SHP77 treated with DMSO at 0.1 percent for 48 hours (cell line): Measurements from ENCODE around the gene STRC.
"Not testable (repeated sequence)": the region's sequence is repeated elsewhere in the genome, so short reads cannot be mapped to it uniquely, and the experiment has no call there.

ENCODE experiments used
- DNase-seq: peaks from one replicate; lab custom pipeline; 2025; lab: John Stamatoyannopoulos, UW

The STRC gene

GRCh38 chr15:43563793-43564192, 54.8 kb downstream of the STRC start:
- not testable (repeated sequence) for DNase-seq

GRCh38 chr15:43562753-43563152, 55.8 kb downstream of the STRC start:
- DNase-seq: not testable (repeated sequence)

DNA sequence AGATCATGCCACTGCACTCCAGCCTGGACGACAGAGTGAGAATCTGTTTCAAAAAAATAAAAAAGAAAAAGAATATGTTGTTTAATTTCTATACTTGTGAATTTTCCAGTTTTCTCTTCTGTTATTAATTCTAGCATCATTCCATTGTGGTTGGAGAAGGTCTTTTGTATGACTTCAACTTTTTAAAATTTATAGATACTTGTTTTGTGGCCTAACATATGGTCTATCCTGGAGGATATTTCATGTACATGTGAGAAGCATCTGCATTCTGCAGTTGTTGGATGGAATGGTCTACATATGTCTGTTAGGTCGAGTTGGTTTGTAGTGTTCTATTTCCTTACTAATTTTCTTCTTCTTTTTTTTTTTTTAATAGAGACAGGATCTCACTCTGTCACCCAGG, 65.6 kb downstream of the STRC start:
- no peak for DNase-seq

DNA sequence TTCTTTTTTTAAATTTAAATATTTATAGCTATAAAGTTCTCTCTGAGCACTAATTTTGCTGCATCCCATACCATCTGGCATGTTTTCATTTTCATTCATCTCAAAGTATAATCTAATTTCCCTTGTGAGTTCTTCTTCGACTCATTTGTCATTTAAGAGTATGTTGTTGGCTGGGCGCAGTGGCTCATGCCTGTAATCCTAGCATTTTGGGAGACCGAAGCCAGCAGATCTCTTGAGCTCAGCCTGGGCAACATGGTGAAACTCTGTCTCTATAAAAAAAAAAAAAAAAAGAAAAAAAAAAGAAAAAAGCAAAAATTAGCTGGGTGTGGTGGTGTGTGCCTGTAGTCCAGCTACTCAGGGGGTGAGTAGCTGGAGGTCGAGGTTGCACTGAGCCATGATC, 66.3 kb downstream of the STRC start:
- no peak for DNase-seq

DNA sequence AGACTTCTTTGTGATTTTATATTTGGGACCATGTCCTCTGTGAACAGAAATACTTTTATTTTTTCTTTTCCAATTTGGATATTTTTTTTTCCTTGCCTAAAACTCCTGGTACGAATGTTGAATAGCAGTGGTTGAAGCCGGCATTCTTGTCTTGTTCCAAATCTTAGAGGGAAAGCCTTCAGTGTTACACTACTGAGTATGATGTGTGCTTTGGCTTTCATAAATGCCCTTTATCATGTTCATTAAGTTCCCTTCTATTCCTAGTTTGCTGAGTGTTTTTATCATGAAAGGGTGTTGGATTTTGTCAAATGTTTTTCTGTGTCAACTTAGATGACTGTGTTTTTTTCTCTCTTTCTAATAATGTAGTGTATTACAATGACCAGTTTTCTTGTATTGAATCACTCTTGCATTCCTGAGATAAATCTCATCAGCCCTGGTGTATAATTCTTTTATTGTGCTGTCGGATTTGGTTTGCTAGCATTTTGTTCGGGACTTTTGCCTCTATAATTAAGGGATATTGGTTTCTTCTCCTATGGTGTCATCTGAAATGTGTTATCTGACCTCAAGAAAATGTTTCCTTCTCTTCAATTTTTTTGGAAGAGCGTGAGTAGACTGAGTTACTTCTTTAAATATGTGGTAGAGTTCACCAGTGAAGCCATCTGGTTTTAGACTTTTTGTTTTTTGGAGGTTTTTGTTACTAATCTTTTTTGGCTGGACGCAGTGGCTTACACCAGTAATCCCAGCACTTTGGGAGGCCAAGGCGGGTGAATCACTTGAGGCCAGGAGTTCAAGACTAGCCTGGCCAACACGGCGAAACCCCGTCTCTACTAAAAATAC, 67.9 kb downstream of the STRC start:
- DNase-seq: no peak
